K562 (cell line): ENCODE results near the gene HAUS5. TPM values are rescaled to one million over a fixed set of nuclear protein-coding genes. Genes with fewer than 3 reads are reported as not detected.
A peak's percentile ranks its signal among the peaks of the same experiment; 100 is the strongest.

ENCODE experiments used
- ELF1 ChIP-seq: fragments of 200-800 bp; sonication (Bioruptor generic); IDR thresholded peaks from 2 replicates; pipeline ENCODE4 v1.6.1; 2016; ENCODE audit warnings: missing genetic modification characterization, missing compliant biosample characterization
- TRIM24 ChIP-seq, 2 experiments: fragments of 450-650 bp; IDR thresholded peaks; 2 replicates each; pipeline ENCODE4 v1.6.1; 2016
- polyA plus RNA-seq, 8 experiments: library from polyadenylated mRNA; depleted of rRNA in 4 of 8; stranded (reverse) in 5 of 8; unstranded in 3 of 8; fragments of >200 nt; fragmentation: Nextera tagmentation in 2 of 8; fragmentation: Illumina TruSeq in 1 of 8; extraction: Ambion mirVana in 2 of 8; extraction: Trizol in 1 of 8; gene quantifications; 2 replicates each; pipeline versions ENCODE4 v1.2.1 to v1.2.3, GENCODE V29; 2011 to 2014; ENCODE audit warnings: inconsistent platforms in 1 of 8, missing spikeins in 1 of 8
- total RNA-seq, 7 experiments: library from RNA; depleted of rRNA in 6 of 7; stranded (reverse); fragments of >200 nt in 6 of 7; fragmentation: Illumina TruSeq in 2 of 7; extraction: Trizol in 2 of 7; gene quantifications; 2 replicates each; pipeline versions ENCODE4 v1.2.1 to v1.2.3, GENCODE V29; 2011 to 2021; ENCODE audit warnings: low replicate concordance in 1 of 7
- TF ChIP-seq, protein P1 (sequence below): fragments of 250-450 bp; sonication (Bioruptor Pico); IDR thresholded peaks from 2 replicates; pipeline ENCODE4 v1.8.0; 2022; ENCODE audit warnings: inconsistent platforms, mild to moderate bottlenecking, moderate library complexity, borderline replicate concordance
- TF ChIP-seq, protein P2 (sequence below): fragments of 250-450 bp; sonication (Bioruptor Pico); IDR thresholded peaks from 2 replicates; pipeline ENCODE4 v1.5.0; 2020; ENCODE audit warnings: mild to moderate bottlenecking, borderline replicate concordance

The HAUS5 gene
- total and polyA plus RNA-seq, 9 of the 15 experiments (the other 6 are each of a cell fraction or from before 2014, with no cell fraction given) = 3.5 to 41.3 (median 14.2) TPM

DNA sequence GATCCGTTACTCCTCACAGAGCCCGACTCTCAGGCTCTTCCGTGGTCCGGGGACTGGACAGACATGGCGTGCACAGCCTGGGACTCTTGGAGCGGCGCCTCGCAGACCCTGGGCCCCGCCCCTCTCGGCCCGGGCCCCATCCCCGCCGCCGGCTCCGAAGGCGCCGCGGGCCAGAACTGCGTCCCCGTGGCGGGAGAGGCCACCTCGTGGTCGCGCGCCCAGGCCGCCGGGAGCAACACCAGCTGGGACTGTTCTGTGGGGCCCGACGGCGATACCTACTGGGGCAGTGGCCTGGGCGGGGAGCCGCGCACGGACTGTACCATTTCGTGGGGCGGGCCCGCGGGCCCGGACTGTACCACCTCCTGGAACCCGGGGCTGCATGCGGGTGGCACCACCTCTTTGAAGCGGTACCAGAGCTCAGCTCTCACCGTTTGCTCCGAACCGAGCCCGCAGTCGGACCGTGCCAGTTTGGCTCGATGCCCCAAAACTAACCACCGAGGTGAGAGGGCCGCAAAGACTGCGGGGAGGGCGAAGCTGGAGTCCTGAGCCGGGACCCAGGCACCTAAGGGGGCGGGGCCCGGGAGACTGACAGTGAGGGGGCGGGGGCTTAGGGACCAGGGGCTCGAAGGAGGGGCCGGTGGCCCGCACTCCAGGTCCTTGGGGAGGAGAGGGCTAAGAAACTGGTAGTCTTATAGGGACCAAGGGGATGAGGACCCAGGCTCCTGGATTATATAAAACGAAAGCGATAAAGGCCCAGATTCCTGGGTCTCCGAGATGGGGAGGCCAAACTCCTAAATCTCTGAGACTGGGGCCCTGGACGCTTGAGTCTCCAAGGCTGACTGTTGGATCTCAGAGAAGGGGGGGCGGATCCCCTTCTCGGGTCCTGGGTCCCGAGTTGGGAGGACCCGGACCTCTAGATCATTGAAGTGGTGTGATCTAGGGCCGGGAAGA, 31.0 kb downstream of the HAUS5 start (continued):
- TF ChIP-seq, protein P1, sequence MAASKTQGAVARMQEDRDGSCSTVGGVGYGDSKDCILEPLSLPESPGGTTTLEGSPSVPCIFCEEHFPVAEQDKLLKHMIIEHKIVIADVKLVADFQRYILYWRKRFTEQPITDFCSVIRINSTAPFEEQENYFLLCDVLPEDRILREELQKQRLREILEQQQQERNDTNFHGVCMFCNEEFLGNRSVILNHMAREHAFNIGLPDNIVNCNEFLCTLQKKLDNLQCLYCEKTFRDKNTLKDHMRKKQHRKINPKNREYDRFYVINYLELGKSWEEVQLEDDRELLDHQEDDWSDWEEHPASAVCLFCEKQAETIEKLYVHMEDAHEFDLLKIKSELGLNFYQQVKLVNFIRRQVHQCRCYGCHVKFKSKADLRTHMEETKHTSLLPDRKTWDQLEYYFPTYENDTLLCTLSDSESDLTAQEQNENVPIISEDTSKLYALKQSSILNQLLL (CRISPR knock-in tag) = no peak
- TF ChIP-seq ELF1 (tag) = no peak
- TF ChIP-seq TRIM24 (IDR thresholded peaks at IDR 0.05) = peak in 1 of 2 experiments; percentile 61; a peak in 1 of 4 replicates
- TF ChIP-seq, protein P2, sequence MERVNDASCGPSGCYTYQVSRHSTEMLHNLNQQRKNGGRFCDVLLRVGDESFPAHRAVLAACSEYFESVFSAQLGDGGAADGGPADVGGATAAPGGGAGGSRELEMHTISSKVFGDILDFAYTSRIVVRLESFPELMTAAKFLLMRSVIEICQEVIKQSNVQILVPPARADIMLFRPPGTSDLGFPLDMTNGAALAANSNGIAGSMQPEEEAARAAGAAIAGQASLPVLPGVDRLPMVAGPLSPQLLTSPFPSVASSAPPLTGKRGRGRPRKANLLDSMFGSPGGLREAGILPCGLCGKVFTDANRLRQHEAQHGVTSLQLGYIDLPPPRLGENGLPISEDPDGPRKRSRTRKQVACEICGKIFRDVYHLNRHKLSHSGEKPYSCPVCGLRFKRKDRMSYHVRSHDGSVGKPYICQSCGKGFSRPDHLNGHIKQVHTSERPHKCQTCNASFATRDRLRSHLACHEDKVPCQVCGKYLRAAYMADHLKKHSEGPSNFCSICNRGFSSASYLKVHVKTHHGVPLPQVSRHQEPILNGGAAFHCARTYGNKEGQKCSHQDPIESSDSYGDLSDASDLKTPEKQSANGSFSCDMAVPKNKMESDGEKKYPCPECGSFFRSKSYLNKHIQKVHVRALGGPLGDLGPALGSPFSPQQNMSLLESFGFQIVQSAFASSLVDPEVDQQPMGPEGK (CRISPR knock-in tag) = no peak
